Left cardiac atrium (tissue), 4 donors: ENCODE data around the gene KRT36. TPM values are rescaled to one million over a fixed set of nuclear protein-coding genes. Genes with fewer than 3 reads are reported as not detected.
A peak's percentile ranks its signal among the peaks of the same experiment; 100 is the strongest.

Experiments used
- ATAC-seq, 2 donors: fragments of 200-7000 bp; cut with Tn5 transposase; one replicate each; pipeline ENCODE4 v1.9.1; 2020; ENCODE audit warnings: mild to moderate bottlenecking in 2 of 2, moderate library complexity in 2 of 2
- DNase-seq: peaks from one replicate; pipeline ENCODE4 v3.0.0-alpha.2; 2020
- intact Hi-C, 2 donors: fragments of 100-400 bp; cut with DNase I; formaldehyde crosslinking; loops; one replicate each; pipeline versions ENCODE4 v1.14.1 to v1.15.1; 2022 to 2023
- microRNA-seq, 2 donors: library from miRNA; unstranded; fragments of <30 nt; microRNA quantifications; one replicate each; pipeline ENCODE4 v1.2.0, GENCODE V29; 2020
- total RNA-seq, 2 donors: library from RNA; stranded (reverse); fragmentation: NEBNext Ultra II Directional; extraction: Animal tissue kit (Norgen Biotek cat#: 25700); gene quantifications; one replicate each; pipeline ENCODE4 v1.2.1, GENCODE V29; 2021
- donor health status: DM: no; HTN: yes; CAD: no.
- donor health status: DM: no; HTN: yes; CAD: no; lungs with severe emphysema.
- donor health status: DM: yes; HTN: yes; CAD: no.
- donor health status: Dilated cardiomyopathy.

KRT36 gene
- total RNA-seq, 2 donors from 2014 or later: not detected

DNA sequence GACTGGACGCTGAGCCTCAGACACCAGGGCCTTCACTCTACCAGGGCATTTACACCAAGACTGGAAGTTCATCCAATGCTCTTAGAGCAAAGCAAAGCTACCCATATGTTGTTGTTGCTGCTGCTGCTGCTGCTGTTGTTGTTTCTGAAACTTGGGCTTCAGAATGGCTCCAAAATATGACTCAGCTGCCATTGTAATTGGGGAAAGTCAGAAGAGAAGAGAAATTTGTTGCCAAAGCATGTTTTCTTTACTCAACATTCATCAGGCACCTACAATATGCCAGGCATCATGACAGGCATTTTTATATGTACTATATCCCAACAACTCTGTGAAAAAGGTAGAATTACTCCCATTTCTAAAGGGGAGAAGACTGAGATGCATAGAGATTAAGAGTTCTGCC is 34.5 kb downstream of the KRT36 start:
- intact Hi-C loops: no loop called here
- DNase-seq (no peak), ATAC-seq (no peak)

DNA sequence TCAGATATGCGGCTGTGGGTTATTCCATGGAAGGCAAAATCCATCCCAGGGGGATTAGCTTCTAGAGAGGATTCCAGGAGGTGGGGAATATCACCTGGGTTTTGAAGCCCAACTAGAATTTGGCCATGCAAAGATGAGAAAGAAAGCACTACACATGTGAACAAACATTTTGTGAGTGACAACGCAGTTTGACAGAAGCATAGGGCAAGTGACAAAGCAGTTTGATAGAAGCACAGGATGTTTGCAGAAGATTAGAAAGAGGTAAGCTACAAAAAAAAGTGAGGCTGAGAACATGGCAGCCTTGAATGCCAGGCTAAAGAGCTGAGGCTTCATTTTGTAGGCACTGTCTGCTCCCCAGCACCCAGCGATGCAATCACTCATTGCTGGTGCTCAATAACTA is 36.6 kb downstream of the KRT36 start:
- no peak for DNase-seq
- no peak for ATAC-seq
- intact Hi-C loops: no loop called here

DNA sequence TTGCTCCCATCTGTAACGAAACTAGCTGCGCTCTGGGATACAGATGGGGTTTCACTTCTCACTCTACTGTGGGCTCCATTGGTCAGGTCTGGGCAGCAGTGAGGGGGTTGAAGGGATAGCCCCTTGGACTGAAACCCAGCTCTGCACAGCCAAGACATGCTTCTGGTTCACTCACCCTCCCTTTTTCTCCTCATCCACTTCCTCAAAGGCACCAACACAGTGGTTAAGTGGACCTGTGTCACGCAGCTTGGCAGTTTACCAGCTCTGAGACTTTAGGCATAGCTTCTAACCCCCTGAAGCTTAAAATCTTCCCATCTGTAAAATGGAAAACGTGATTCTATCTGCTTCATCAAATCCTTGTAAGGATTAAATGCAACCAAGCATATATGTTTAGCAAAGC is 37.4 kb downstream of the KRT36 start:
- intact Hi-C loops: no loop called here
- DNase-seq: no peak

DNA sequence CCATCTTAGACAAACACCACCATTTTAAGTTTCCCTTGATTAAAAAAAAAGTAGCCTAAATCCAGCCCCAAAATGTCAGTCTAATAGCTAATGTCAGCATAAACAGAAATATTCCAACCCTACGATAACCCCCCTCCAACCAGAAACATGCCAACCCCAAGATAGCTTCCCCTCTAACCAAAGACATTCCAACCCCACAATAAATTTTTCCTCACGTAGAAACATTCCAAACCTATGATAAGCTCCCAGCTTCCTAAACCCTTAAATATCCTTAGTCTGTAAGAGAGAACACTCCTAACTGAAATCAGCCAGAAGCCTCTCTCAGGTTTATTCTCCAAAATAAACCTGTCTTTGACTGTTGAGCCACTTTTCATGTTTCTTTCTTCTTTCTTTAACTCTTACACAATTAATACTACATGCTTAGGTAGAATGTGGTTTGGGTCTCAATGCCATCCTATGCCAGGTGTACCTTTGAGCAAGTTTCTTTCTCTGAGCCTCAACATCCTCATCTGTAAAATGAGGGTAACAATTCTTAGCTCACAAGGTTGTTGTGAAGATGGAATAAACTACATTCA is 38.5 kb downstream of the KRT36 start:
- no peak for ATAC-seq
- intact Hi-C loops: no loop called here
- DNase-seq: no peak

More for the DNA sequence above, 37.4 kb downstream of the KRT36 start:
- no peak for ATAC-seq

DNA sequence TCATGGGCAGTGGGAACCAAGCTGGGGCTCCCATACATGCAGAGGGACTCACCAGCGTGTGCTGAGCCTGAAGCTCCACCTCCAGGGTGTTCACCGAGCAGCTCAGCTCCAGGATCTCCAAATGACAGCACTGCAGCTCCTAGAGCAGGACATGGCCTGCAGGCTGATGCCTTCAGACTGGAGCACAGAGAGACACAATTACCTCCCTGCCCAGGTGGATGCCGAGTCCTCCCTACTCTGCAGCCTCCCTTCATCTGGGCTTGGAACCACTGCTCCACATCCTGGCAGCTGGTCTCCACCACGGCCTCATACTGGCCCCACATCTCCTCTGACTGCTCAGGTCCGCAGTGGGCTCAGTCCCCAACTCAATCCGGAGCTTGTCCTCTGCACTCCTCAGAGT is 40.7 kb downstream of the KRT36 start:
- intact Hi-C loops: no loop called here
- ATAC-seq: no peak
- no peak for DNase-seq

DNA sequence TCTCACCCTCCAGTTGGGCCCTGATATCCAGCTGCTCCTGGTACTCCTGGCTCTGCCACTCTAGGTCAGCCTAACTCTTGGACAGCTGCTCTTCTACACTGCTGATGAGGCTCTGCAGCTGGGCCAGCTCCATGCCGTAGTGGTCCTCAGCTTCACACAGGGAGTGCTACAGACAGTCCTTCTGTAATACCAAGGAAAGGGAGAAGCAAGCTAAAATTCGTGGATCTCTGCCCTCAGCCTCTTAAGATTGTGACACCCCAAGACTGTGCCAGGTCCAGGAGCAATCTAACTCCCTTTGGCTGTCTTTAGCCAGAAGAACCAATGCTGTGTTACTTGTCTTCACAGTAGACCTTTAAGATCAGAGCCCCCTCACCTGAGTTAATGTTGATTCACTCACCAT is 41.2 kb downstream of the KRT36 start:
- ATAC-seq: peak; percentile 24 to 38
- intact Hi-C loops: no loop called here

DNA sequence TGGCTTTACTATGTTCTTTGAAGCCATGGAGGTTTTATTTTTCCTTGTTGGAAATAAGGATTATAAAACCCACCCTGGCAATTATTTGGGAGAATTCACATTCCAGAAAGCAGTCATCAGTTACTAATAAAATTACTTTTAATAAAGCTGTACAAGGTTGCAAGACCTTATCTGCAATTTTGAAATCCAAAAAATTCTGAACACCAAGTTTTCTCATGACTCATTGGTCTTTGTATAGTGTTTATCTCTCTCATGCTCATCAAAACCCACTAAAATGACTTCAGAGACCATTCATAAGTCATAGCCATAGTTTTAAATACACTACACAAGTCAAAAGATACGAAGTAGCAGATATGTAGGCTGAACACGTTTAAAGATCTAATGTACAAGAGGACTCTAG is 42.9 kb downstream of the KRT36 start:
- ATAC-seq: peak in 1 of 2 donors; percentile 88
- intact Hi-C loops: no loop called here
- DNase-seq: no peak

More for the DNA sequence above, 41.2 kb downstream of the KRT36 start:
- DNase-seq: no peak

DNA sequence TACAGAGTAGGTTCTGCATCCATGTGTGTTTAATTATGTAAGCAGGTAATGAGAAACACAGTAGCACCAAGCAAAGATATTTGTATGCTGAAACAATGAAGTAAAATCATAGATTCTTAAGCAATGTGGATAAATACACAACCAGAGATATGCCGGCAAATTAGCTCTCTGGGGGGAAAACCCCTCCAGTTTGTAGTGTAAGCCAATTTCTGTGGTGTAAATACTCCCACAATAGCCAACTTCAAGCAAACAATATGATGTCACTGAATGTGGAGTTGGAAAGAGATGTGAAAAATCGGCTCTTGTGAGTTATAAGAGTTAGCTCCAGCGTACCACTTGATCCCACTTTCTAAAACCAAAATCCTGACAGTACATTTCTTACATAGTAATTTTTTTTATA is 45.1 kb downstream of the KRT36 start:
- ATAC-seq (no peak), DNase-seq (no peak)
- intact Hi-C loops: no loop called here

DNA sequence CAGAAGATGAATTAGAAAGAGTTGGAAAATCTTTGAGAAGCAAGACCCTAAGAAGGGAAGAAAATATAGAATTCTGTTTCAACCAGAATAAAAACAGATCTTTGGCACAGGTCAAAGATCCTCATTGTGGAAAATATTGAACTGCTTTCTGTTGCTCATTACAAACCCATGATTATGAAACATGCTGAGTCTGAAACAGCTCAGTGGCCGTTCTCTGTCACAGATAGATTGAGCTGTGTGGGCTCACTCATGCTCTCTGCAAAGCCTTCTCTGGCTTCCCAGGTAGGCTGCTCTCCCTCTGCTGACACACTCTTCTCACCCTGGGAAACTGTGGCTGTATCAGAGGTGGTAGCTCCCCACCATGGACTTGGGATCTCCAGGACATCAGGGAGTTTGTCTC is 45.5 kb downstream of the KRT36 start:
- intact Hi-C loops: no loop called here
- no peak for ATAC-seq
- no peak for DNase-seq

DNA sequence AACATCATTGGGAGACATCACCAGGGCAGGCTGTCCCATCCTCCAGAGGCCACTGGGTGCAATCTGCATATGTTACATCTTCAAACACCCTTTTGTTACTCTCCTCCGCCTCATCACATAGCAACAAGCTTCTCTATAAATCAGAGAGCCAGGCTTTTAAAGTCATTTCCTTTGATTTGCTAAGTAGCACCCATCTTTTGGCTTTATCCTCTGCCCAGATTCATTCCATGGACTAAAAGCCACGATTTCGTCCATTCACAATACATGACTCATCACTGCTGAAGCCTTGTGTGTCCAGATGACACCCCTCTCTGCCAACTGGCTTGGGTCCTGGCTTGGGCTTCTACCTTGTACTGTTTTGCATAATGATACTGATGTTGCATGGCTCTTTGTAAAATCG is 47.0 kb downstream of the KRT36 start:
- no peak for DNase-seq
- ATAC-seq: no peak
- intact Hi-C loops: no loop called here

DNA sequence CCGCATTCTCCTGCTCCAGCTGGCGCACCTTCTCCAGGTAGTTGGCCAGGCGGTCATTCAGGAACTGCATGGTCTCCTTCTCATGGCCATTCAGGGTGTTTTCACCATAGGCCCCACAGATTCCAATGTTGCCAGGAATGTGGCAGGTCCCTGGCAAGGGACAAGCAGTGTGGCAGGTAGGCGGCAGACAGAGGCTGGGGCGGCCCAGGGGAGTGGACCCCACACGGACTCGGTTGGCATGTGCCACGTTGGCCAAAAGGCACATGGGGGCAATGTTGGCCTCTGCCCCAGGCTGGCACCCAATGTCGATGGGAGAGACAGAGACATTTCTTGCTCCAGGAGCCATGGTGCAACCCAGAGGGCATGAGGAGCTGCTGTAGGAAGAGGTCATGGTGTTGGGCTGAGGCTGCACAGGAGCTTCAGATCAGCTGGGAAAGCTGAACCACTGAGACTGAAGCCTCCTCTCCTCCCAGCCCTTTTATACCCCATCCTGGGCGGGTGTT is 49.1 kb downstream of the KRT36 start, which contains the start of gene KRT38:
TSS of gene KRT38 (minus strand) at position 453 of the 503 bp plus-strand sequence. CDS start at position 391, 62 bp downstream.
- intact Hi-C loops: no loop called here
- DNase-seq: no peak
- ATAC-seq: no peak

DNA sequence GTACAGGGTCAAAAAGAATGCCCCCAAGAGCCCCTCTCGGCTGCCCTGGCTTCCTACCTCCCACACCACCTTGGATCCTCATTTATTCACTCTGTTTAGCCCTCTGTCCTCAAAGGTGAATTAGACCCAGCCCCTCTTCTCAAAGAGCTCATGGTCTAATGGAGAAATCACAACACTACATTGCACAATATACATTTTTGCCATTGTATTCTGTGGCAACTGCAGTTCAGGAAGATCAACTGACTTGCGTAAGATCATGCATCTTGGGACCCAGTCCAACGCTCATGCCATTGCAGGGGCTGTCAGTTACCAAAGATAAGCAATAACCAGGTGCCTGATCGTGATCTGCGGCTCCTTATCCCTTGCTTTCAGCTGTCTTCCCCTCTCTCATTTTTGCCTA is 50.3 kb downstream of the KRT36 start:
- no peak for ATAC-seq
- DNase-seq: no peak
- intact Hi-C loops: no loop called here

DNA sequence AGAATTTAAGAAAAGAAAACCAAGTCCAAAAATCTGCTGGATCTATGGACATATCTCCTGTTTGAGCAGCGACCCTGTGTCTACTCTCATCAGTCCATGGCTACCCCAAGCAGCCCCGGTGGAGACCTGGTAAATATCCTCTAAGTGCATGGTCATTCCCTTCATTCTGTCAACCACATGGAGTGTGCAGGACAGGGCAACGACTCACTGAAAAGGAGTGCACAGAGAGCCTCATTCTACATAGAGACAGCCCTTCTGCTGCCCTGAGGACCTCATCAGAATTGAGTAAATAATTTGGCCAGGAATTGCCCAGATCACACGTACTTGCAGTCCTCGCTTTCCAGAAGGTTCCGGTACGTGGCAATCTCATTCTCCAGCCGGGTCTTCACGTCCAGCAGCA is 51.9 kb downstream of the KRT36 start:
- ATAC-seq (no peak), DNase-seq (no peak)
- intact Hi-C loops: no loop called here

DNA sequence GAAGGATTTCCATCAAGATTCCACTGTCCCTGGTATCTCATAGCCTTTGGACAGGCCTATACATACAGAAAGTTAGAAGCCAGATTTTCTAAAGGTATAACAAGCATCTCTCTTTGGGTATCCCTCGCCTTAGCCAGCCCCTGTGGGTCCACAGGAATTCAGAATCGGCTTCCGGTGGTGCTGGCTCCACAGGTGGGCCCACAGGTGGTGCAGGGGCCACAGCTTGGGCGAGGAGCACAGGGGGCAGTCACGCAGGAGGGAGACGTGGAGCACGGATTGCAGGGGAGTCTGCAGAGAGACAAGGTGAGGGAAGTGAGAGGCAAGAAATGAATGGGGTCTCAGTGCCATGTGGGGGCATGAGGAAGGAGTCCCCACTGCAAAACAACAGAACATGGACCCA is 52.5 kb downstream of the KRT36 start:
- no peak for DNase-seq
- intact Hi-C loops: no loop called here
- no peak for ATAC-seq

Small RNAs within 50 kb of the gene (microRNA-seq; reads per million reads assigned to microRNA genes)
- gene MIR6510: 0 reads per million in 2 donors

Other genes starting within 250 kb of the KRT36 start
- gene KRTAP9-4, start 240.2 kb downstream of the KRT36 start, total RNA-seq: not detected
- gene KRTAP9-9, start 234.5 kb downstream of the KRT36 start, total RNA-seq: not detected
- not detected for gene KRTAP9-6, start 224.5 kb downstream of the KRT36 start, total RNA-seq
- not detected for gene KRTAP9-7, start 214.2 kb downstream of the KRT36 start, total RNA-seq
- gene KRTAP29-1, start 187.1 kb downstream of the KRT36 start, total RNA-seq: not detected
- gene KRTAP16-1, start 180.6 kb downstream of the KRT36 start, total RNA-seq: not detected
- not detected for gene KRTAP17-1, start 174.2 kb downstream of the KRT36 start, total RNA-seq
- gene KRT33A, start 139.1 kb downstream of the KRT36 start, total RNA-seq: not detected
- gene KRT33B, start 120.1 kb downstream of the KRT36 start, total RNA-seq: not detected
- gene KRT34, start 107.6 kb downstream of the KRT36 start, total RNA-seq: not detected
- not detected for gene KRT31, start 92.3 kb downstream of the KRT36 start, total RNA-seq
- gene KRT37, start 65.3 kb downstream of the KRT36 start, total RNA-seq: not detected
- gene KRT38, start 48.9 kb downstream of the KRT36 start, total RNA-seq: not detected
- gene KRT32, start 22.5 kb downstream of the KRT36 start, total RNA-seq: not detected
- gene KRT35, start 8.8 kb downstream of the KRT36 start, total RNA-seq: not detected
- gene KRT13, start 15.7 kb upstream of the KRT36 start, total RNA-seq: not detected
- gene KRT15, start 29.0 kb upstream of the KRT36 start, total RNA-seq: under 1 TPM; 0.24 to 0.37 TPM
- gene KRT19, start 38.4 kb upstream of the KRT36 start, total RNA-seq: 10 to 100 TPM; 13.7 to 21.0 TPM
- gene KRT9, start 82.1 kb upstream of the KRT36 start, total RNA-seq: not detected
- under 1 TPM; 0.41 to 0.58 TPM for gene KRT14, start 97.0 kb upstream of the KRT36 start, total RNA-seq
- 1 to 10 TPM in 1 of 2 donors, under 1 TPM in 1; 0.44 to 1.1 TPM for gene KRT16, start 122.9 kb upstream of the KRT36 start, total RNA-seq
- not detected for gene KRT17, start 134.7 kb upstream of the KRT36 start, total RNA-seq
- 1,000 to 10,000 TPM in 1 of 2 donors, 100 to 1,000 TPM in 1; 883 to 1,102 TPM for gene EIF1, start 199.0 kb upstream of the KRT36 start, total RNA-seq
- gene GAST, start 222.4 kb upstream of the KRT36 start, total RNA-seq: not detected
- not detected for gene HAP1, start 244.7 kb upstream of the KRT36 start, total RNA-seq